Neuronal stem cell (in vitro differentiated cells): ENCODE results near the gene CPXM2.

Experiments used
- DNase-seq: peaks from one replicate; pipeline ENCODE4 v3.0.0-alpha.2; 2013; ENCODE audit warnings: low spot score
- H2AFZ ChIP-seq: one replicate; pipeline ENCODE4 v1.6.1; 2013; ENCODE audit warnings: mild to moderate bottlenecking, low read length, inconsistent platforms
- H2AK5ac ChIP-seq: 2 replicates; pipeline ENCODE4 v1.6.1; 2013; ENCODE audit warnings: low read depth, mild to moderate bottlenecking, inconsistent platforms, low read length, moderate library complexity, mixed read lengths
- H2BK120ac ChIP-seq: 2 replicates; pipeline ENCODE4 v1.6.1; 2013; ENCODE audit warnings: low read depth, mild to moderate bottlenecking, inconsistent platforms, low read length, moderate library complexity, mixed read lengths
- H2BK12ac ChIP-seq: one replicate; pipeline ENCODE4 v1.6.1; 2013; ENCODE audit warnings: low read length, inconsistent platforms
- H2BK15ac ChIP-seq: 2 replicates; pipeline ENCODE4 v1.6.1; 2013; ENCODE audit warnings: mild to moderate bottlenecking, low read length, inconsistent platforms, mixed read lengths
- H2BK5ac ChIP-seq: one replicate; pipeline ENCODE4 v1.6.1; 2013; ENCODE audit warnings: inconsistent platforms, mild to moderate bottlenecking, low read length, moderate library complexity
- H3K14ac ChIP-seq: one replicate; pipeline ENCODE4 v1.6.1; 2013; ENCODE audit warnings: low read length, inconsistent platforms
- H3K18ac ChIP-seq: 2 replicates; pipeline ENCODE4 v1.6.1; 2013; ENCODE audit warnings: low read length, inconsistent platforms
- H3K23ac ChIP-seq: 2 replicates; pipeline ENCODE4 v1.6.1; 2013; ENCODE audit warnings: low read depth, mild to moderate bottlenecking, mixed read lengths, low read length, inconsistent platforms; ENCODE audit not compliant: poor library complexity
- H3K27ac ChIP-seq: replicated peaks from 3 replicates; pipeline ENCODE4 v1.5.1; 2013; ENCODE audit warnings: low read length, inconsistent platforms
- H3K27me3 ChIP-seq, 3 experiments: 2 replicates each; pipeline ENCODE4 v1.6.1; 2013; ENCODE audit warnings: low read length in 3 of 3, mild to moderate bottlenecking in 2 of 3, inconsistent platforms in 1 of 3, low read depth in 1 of 3, mixed read lengths in 1 of 3, moderate library complexity in 1 of 3; ENCODE audit not compliant: control insufficient read depth in 3 of 3, insufficient read depth in 3 of 3
- H3K36me3 ChIP-seq, 2 donors: replicated peaks in 1 of 2; 2 replicates each; pipeline ENCODE4 v1.6.1; 2013; ENCODE audit warnings: low read length in 2 of 2; ENCODE audit not compliant: control insufficient read depth in 2 of 2, insufficient read depth in 2 of 2
- H3K4ac ChIP-seq: 2 replicates; pipeline ENCODE4 v1.6.1; 2013; ENCODE audit warnings: inconsistent platforms, mild to moderate bottlenecking, low read length, moderate library complexity
- H3K4me1 ChIP-seq, 2 donors: 1 replicate in 1 of 2; 2 replicates in 1 of 2; pipeline ENCODE4 v1.6.1; 2013; ENCODE audit warnings: low read length in 2 of 2, low read depth in 1 of 2; ENCODE audit not compliant: control insufficient read depth in 2 of 2, insufficient read depth in 1 of 2
- H3K4me2 ChIP-seq: one replicate; pipeline ENCODE4 v1.6.1; 2013; ENCODE audit warnings: mild to moderate bottlenecking, low read length, inconsistent platforms; ENCODE audit not compliant: insufficient read depth, poor library complexity, severe bottlenecking
- H3K4me3 ChIP-seq, 2 donors: 2 replicates each; pipeline ENCODE4 v1.5.1; 2013; ENCODE audit warnings: low read length in 2 of 2, mild to moderate bottlenecking in 2 of 2, inconsistent platforms in 1 of 2, moderate library complexity in 1 of 2
- H3K79me1 ChIP-seq: one replicate; pipeline ENCODE4 v1.6.1; 2013; ENCODE audit warnings: low read depth, mild to moderate bottlenecking, inconsistent platforms, low read length, moderate library complexity
- H3K9ac ChIP-seq: one replicate; pipeline ENCODE4 v1.6.1; 2013; ENCODE audit warnings: mild to moderate bottlenecking, low read depth, low read length, inconsistent platforms; ENCODE audit not compliant: poor library complexity
- H3K9me3 ChIP-seq, 2 donors: replicated peaks in 1 of 2; 2 replicates each; pipeline versions ENCODE3 to v1.6.1; 2013; ENCODE audit warnings: low read length in 2 of 2, mild to moderate bottlenecking in 2 of 2, inconsistent platforms in 1 of 2, low read depth in 1 of 2, mixed read lengths in 1 of 2, moderate library complexity in 1 of 2; ENCODE audit not compliant: control insufficient read depth in 2 of 2, insufficient read depth in 1 of 2
- H4K8ac ChIP-seq: one replicate; pipeline ENCODE4 v1.6.1; 2013; ENCODE audit warnings: low read depth, mild to moderate bottlenecking, inconsistent platforms, low read length, moderate library complexity
- H4K91ac ChIP-seq: one replicate; pipeline ENCODE4 v1.6.1; 2013; ENCODE audit warnings: low read length, low read depth, mild to moderate bottlenecking, inconsistent platforms; ENCODE audit not compliant: poor library complexity
- WGBS, 2 donors: extraction: QIAGEN DNeasy Blood & Tissue Kit; methylation state at CpG; one replicate each; pipeline ENCODE4 v1.1.7; 2013; ENCODE audit warnings: missing lambda C conversion rate in 2 of 2, mixed read lengths in 1 of 2; ENCODE audit not compliant: insufficient read length in 2 of 2, insufficient replicate concordance in 1 of 2; ENCODE audit errors: extremely low coverage in 2 of 2; 5-methylcytosine and 5-hydroxymethylcytosine counted together

CPXM2 gene

GRCh38 chr10:123743441-123744223, 148.0 kb downstream of the CPXM2 start:
- no CpG with 5 or more reads among the region's 13 CpGs for WGBS, 2 donors
- Histone ChIP-seq H3K36me3 (no peaks in the 10 kb centered on the region), H2BK15ac (peak overlapping the region; percentile 3), H2BK12ac (no peak overlapping the region), H3K9me3 (no peaks in the 10 kb centered on the region), H2BK5ac (no peak overlapping the region), H3K14ac (no peak overlapping the region), H3K18ac (peak overlapping the region; percentile 72), H3K27me3 (no peaks in the 10 kb centered on the region), H3K9ac (no peak overlapping the region), H2BK120ac (no peak overlapping the region), H4K8ac (no peak overlapping the region), H3K4me2 (no peak overlapping the region), H3K4ac (no peak overlapping the region), H3K27ac (no peak overlapping the region), H3K23ac (no peak overlapping the region), H3K4me3 (no peak overlapping the region), H2AK5ac (no peak overlapping the region), H3K4me1 (peaks cover 0 to 6% of the 10 kb centered on the region in 2 donors), H2AFZ (no peak overlapping the region), H4K91ac (no peak overlapping the region), H3K79me1 (no peaks in the 10 kb centered on the region)
- no peak for DNase-seq

- no peak overlapping the region for H2BK5ac ChIP-seq
- peak overlapping the region; percentile 5 for H2BK15ac ChIP-seq
- no peak overlapping the region for H3K14ac ChIP-seq
- no peak overlapping the region for H4K8ac ChIP-seq
- H3K27ac ChIP-seq = no peak overlapping the region
- H3K9ac ChIP-seq = no peak overlapping the region
- H3K79me1 ChIP-seq = no peaks in the 10 kb centered on the region
- H3K4me1 ChIP-seq = peaks cover 0 to 6% of the 10 kb centered on the region in 2 donors
- H2AK5ac ChIP-seq = peak overlapping the region; percentile 15
- DNase-seq = no peak
- H3K4me3 ChIP-seq = no peak overlapping the region
- H3K4ac ChIP-seq = no peak overlapping the region
- H3K18ac ChIP-seq = peak overlapping the region; percentile 88
- no peaks in the 10 kb centered on the region for H3K36me3 ChIP-seq
- WGBS, 2 donors = no CpG with 5 or more reads among the region's 10 CpGs
- no peak overlapping the region for H3K23ac ChIP-seq
- no peaks in the 10 kb centered on the region for H3K9me3 ChIP-seq
- no peak overlapping the region for H2BK12ac ChIP-seq
- no peak overlapping the region for H3K4me2 ChIP-seq
- no peak overlapping the region for H2AFZ ChIP-seq
- H3K27me3 ChIP-seq = no peaks in the 10 kb centered on the region
- peak overlapping the region; percentile 38 for H2BK120ac ChIP-seq
- H4K91ac ChIP-seq = peak overlapping the region; percentile 89
Measured at GRCh38 chr10:123742751-123743440, 148.7 kb downstream of the CPXM2 start.

- Histone ChIP-seq H4K8ac (no peak overlapping the region), H2BK5ac (no peak overlapping the region), H2BK120ac (no peak overlapping the region), H3K4me2 (no peak overlapping the region), H3K4me3 (no peak overlapping the region), H4K91ac (no peak overlapping the region), H2BK12ac (no peak overlapping the region), H3K27me3 (no peaks in the 10 kb centered on the region), H2AK5ac (no peak overlapping the region), H2AFZ (no peak overlapping the region), H3K27ac (no peak overlapping the region), H2BK15ac (no peak overlapping the region), H3K4ac (no peak overlapping the region), H3K36me3 (no peaks in the 10 kb centered on the region), H3K9me3 (no peaks in the 10 kb centered on the region), H3K14ac (no peak overlapping the region), H3K18ac (no peak overlapping the region), H3K79me1 (no peaks in the 10 kb centered on the region), H3K4me1 (peaks cover 0 to 4% of the 10 kb centered on the region in 2 donors), H3K9ac (no peak overlapping the region), H3K23ac (no peak overlapping the region)
- no peak for DNase-seq
- WGBS, 2 donors = no CpG with 5 or more reads among the region's 5 CpGs
Measured at GRCh38 chr10:123741711-123742110, 149.9 kb downstream of the CPXM2 start.

- Histone ChIP-seq H3K79me1 (no peaks in the 10 kb centered on the region), H3K27ac (no peak overlapping the region), H2AK5ac (no peak overlapping the region), H3K4me1 (peaks cover 0 to 2% of the 10 kb centered on the region in 2 donors), H3K27me3 (no peaks in the 10 kb centered on the region), H2BK15ac (peak overlapping the region; percentile 43), H2BK5ac (no peak overlapping the region), H3K23ac (no peak overlapping the region), H2BK12ac (no peak overlapping the region), H3K9me3 (no peaks in the 10 kb centered on the region), H3K9ac (no peak overlapping the region), H2BK120ac (no peak overlapping the region), H3K4me3 (no peak overlapping the region), H3K18ac (peak overlapping the region; percentile 6), H3K4me2 (no peak overlapping the region), H3K4ac (no peak overlapping the region), H3K36me3 (no peaks in the 10 kb centered on the region), H4K8ac (no peak overlapping the region), H3K14ac (peak overlapping the region; percentile 72), H2AFZ (no peak overlapping the region), H4K91ac (no peak overlapping the region)
- no peak for DNase-seq
- WGBS, 2 donors = no CpG with 5 or more reads among the region's 7 CpGs
Measured at GRCh38 chr10:123741146-123741545, 150.5 kb downstream of the CPXM2 start.
